Left ventricle myocardium inferior (tissue), 1 donor: ENCODE results near the gene NFYB. TPM values are rescaled to one million over a fixed set of nuclear protein-coding genes. Genes with fewer than 3 reads are reported as not detected.

Experiments used
- DNase-seq: peaks from one replicate; pipeline ENCODE4 v3.0.0-alpha.2; 2020
- H3K27ac ChIP-seq: fragments of 200-600 bp; replicated peaks from 2 replicates; pipeline ENCODE4 v1.8.0; 2021
- H3K27me3 ChIP-seq: fragments of 200-600 bp; 2 replicates; pipeline ENCODE4 v1.8.0; 2021; ENCODE audit warnings: low read depth
- H3K36me3 ChIP-seq: fragments of 200-600 bp; 2 replicates; pipeline ENCODE4 v1.8.0; 2021
- H3K4me1 ChIP-seq: fragments of 200-600 bp; 2 replicates; pipeline ENCODE4 v1.8.0; 2021
- H3K4me3 ChIP-seq: fragments of 200-600 bp; 2 replicates; pipeline ENCODE4 v1.8.0; 2021; ENCODE audit warnings: mild to moderate bottlenecking, moderate library complexity
- H3K9me3 ChIP-seq: fragments of 200-600 bp; replicated peaks from 2 replicates; pipeline ENCODE4 v1.8.0; 2021
- intact Hi-C: fragments of 100-400 bp; cut with micrococcal nuclease; formaldehyde crosslinking; loops from one replicate; pipeline ENCODE4 v1.11.0; 2022
- long read RNA-seq: library from polyadenylated mRNA; unstranded; transcript quantifications from one replicate; pipeline ENCODE4 v2.0.0, GENCODE V29; 2021
- total RNA-seq: library from RNA; stranded (reverse); fragmentation: NEBNext Ultra II Directional; extraction: Animal tissue kit (Norgen Biotek cat#: 25700); gene quantifications from one replicate; pipeline ENCODE4 v1.2.1, GENCODE V29; 2021
- TF ChIP-seq, protein P1 (sequence below): fragments of 200-600 bp; IDR thresholded peaks from 2 replicates; pipeline ENCODE4 v1.8.0; 2021; ENCODE audit warnings: antibody characterized with exemption, mild to moderate bottlenecking, borderline replicate concordance
- donor health status: DM: no; HTN: yes; CAD: no; lungs with severe emphysema.

The NFYB gene
- 34.5 TPM for total RNA-seq
- long read RNA-seq, transcript NFYB-201 (8 exons, 3,512 nt): minor isoform, 23 of 95 reads
- long read RNA-seq, transcript NFYB-205 (8 exons, 1,727 nt): major isoform, 55 of 95 reads
- long read RNA-seq, partial matches to known transcripts: 1 of 95 reads
- long read RNA-seq, other reads (novel, unspliced or antisense): 16 of 95 reads

DNA sequence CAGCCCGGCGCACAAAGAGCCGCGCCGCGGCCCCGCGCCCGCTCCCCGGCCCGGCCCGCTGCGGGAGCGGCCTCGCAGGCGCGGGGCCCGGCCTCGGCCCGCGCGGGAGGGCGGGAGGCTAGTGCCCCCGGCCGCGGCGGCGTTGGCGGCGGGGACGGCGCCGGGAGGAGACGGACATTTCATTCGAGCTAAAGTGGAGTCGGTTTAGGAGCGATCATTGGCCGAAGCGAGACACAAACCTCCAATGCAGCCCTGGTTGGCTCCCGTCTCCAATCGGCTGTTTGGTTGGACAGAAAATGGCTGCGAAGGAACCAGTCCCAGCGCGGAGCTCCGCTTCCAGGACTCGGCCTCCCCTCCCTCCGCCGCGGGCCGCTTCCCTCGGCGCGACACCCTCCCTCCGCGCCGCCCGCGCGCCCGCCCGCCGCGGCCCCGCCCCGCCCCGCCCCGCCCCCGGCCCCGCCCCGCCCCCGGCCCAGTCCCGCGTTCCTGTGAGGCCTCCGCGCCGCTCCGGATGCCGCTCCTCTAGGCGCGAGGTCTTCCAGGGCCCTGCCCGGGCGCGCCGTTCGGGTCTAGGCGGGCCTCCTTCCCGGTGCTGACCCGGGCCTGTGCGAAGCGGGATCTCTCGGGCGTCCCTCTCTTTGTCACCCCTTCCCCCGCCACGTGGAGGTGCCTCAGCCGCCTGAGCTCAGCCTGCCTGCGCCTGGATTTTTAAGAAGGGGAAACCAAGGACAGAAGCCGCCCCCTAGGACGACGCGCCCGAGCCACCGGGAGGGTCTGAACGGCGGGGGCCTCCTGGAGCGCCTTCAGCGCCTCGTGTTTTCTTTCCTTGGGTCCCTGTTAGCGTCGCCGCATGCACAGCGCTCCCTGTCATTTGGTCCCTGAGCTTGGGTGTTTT lies at the start of gene NFYB:
NFYB (minus strand) TSS at position 309 of the 895 bp plus-strand sequence. CDS start 2,757 bp downstream, outside the sequence.
- intact Hi-C loops: no loop called here
- H3K36me3 ChIP-seq: peaks cover 13% of the 10 kb centered on the region
- peak; percentile 93 for DNase-seq
- H3K4me3 ChIP-seq: peak within 1 kb of the TSS; percentile 89
- TF ChIP-seq, protein P1, sequence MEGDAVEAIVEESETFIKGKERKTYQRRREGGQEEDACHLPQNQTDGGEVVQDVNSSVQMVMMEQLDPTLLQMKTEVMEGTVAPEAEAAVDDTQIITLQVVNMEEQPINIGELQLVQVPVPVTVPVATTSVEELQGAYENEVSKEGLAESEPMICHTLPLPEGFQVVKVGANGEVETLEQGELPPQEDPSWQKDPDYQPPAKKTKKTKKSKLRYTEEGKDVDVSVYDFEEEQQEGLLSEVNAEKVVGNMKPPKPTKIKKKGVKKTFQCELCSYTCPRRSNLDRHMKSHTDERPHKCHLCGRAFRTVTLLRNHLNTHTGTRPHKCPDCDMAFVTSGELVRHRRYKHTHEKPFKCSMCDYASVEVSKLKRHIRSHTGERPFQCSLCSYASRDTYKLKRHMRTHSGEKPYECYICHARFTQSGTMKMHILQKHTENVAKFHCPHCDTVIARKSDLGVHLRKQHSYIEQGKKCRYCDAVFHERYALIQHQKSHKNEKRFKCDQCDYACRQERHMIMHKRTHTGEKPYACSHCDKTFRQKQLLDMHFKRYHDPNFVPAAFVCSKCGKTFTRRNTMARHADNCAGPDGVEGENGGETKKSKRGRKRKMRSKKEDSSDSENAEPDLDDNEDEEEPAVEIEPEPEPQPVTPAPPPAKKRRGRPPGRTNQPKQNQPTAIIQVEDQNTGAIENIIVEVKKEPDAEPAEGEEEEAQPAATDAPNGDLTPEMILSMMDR: no peak
- peak within 1 kb of the TSS; percentile 93 for H3K27ac ChIP-seq
- no peaks in the 10 kb centered on the region for H3K27me3 ChIP-seq
- no peaks in the 10 kb centered on the region for H3K9me3 ChIP-seq
- peaks cover 52% of the 10 kb centered on the region for H3K4me1 ChIP-seq

DNA sequence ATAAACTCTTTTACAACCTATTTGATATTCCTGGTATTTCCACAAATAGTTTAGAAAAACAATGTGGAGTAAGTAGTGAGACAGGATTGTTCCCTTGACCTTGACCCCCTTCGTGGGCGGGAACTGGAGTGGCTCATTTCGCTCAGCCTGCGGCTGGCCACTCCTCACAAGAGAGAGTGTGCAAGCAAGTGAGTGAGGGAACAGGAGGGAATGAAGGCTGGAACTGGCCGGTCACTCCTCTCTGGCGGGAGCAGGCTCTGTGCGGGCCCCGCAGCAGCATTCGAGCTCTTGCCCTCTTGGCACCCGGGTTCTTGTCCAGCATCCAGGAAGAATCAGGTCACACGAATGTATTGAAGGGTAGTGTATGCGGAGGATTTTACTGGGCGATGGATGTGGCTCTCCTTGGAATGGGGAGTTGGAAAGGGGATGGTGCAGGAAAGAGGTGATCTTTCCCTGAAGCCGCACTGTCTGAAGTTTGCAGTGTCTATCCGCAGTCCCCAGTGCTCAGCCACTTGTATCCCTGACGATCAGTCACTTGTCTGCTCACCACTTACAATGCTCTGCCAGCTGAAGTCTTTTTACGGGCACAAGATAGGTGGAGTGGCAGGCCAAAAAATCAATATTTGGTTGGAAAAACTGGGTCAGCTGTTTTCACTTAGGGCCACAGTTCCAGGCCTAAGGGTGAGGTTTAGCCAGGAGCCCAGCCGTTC lies 49.6 kb upstream of the NFYB start:
- H3K4me1 ChIP-seq: no peaks in the 10 kb centered on the region
- no peak overlapping the region for H3K4me3 ChIP-seq
- no peak overlapping the region for H3K27ac ChIP-seq
- intact Hi-C loops: no loop called here
- DNase-seq: no peak
- peaks cover 29% of the 10 kb centered on the region for H3K9me3 ChIP-seq
- TF ChIP-seq, protein P1: no peak
- H3K36me3 ChIP-seq: no peaks in the 10 kb centered on the region
- H3K27me3 ChIP-seq: no peaks in the 10 kb centered on the region

GRCh38 chr12:104183443-104183842 lies 45.4 kb upstream of the NFYB start:
- H3K4me3 ChIP-seq: no peak overlapping the region
- no peaks in the 10 kb centered on the region for H3K27me3 ChIP-seq
- peak overlapping the region; percentile 77 for H3K27ac ChIP-seq
- H3K4me1 ChIP-seq: peaks cover 8% of the 10 kb centered on the region
- DNase-seq: no peak
- intact Hi-C loops: no loop called here
- peaks cover 31% of the 10 kb centered on the region for H3K9me3 ChIP-seq
- H3K36me3 ChIP-seq: no peaks in the 10 kb centered on the region
- TF ChIP-seq, protein P1: no peak

GRCh38 chr12:104182621-104183378 lies 44.8 kb upstream of the NFYB start:
- H3K9me3 ChIP-seq: peaks cover 29% of the 10 kb centered on the region
- no peak overlapping the region for H3K4me3 ChIP-seq
- H3K27ac ChIP-seq: peak overlapping the region; percentile 77
- intact Hi-C loops: no loop called here
- H3K27me3 ChIP-seq: no peaks in the 10 kb centered on the region
- DNase-seq: no peak
- no peaks in the 10 kb centered on the region for H3K36me3 ChIP-seq
- TF ChIP-seq, protein P1: no peak
- H3K4me1 ChIP-seq: peaks cover 12% of the 10 kb centered on the region

GRCh38 chr12:104182144-104182543 lies 44.1 kb upstream of the NFYB start:
- Histone ChIP-seq H3K4me1 (peaks cover 19% of the 10 kb centered on the region), H3K27ac (peak overlapping the region; percentile 77), H3K9me3 (peaks cover 24% of the 10 kb centered on the region), H3K27me3 (no peaks in the 10 kb centered on the region), H3K36me3 (no peaks in the 10 kb centered on the region), H3K4me3 (no peak overlapping the region)
- TF ChIP-seq, protein P1: no peak
- intact Hi-C loops: no loop called here
- DNase-seq: peak; percentile 71
